ENCODE data around the gene HSF2BP. TPM values are rescaled to one million over a fixed set of nuclear protein-coding genes. Genes with fewer than 3 reads are reported as not detected.
"Not testable (repeated sequence)": the region's sequence is repeated elsewhere in the genome, so short reads cannot be mapped to it uniquely, and the experiment has no call there.

HSF2BP gene
- total RNA-seq, 2 donors from 2014 or later = 0.20 to 0.37 TPM

DNA sequence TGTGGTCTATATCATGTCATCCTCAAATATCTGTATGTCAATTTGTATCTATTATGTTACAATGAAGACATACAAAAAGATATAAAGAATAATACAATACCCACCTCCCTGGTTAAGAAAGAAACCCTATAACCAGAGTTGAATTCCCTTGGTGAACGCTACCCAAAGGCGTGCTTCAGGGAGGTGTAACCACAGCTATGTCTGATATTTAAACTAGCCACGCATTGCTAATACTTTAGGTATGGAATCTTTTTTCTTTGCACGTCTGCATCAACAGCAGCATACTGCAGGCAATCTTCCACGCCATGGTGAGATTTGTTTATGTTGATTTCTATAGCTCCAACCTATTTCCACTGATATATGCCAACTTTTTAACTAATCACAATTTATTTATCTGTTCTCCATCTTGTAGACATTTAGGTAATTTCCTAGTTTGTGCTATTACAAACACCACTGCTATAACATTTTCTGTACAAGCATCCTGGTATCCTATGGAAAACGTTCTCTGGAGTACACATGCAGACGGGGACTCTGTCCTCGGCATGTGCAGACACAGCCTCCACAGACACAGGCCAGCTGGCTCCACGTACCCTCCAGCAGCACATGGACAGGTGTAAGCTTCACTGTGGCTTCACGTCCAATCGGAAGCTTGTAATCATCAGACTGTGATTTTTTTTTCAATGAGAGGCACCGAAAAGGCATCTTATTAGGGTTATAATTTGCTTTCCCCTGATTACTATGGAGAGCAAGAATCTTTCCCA lies 58.5 kb downstream of the HSF2BP start:
- Mint-ChIP-seq H3K27me3 (peaks cover 5% of the 10 kb centered on the region), H3K4me3 (no peak overlapping the region), H3K36me3 (ENCODE audit: low read depth) (no peaks in the 10 kb centered on the region), H3K27ac (no peak overlapping the region), H3K4me1 (no peaks in the 10 kb centered on the region)
- DNase-seq = no peak
- no peaks in the 10 kb centered on the region for H3K9me3 ChIP-seq (ENCODE audit: control insufficient read depth, low read length, poor library complexity, severe bottlenecking)
- ATAC-seq = no peak

DNA sequence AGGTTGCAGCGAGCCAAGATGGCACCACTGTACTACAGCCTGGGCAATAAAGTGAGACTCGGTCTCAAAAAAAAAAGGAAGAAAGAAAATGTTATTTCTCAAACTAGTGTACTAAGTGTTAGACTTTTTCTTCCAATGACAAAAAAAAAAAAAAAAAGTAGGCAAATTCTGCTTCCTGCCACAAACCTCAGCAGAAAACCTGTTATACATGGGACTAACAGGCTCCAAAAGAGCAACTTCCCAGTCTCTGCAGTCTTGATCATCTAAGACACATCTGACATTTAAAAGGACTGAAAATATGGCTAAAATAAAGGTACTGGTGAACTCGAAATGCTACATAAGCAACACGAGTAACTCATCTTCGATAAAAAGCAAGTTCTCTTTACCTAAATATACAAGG lies 59.6 kb downstream of the HSF2BP start:
- Mint-ChIP-seq H3K27me3 (peaks cover 5% of the 10 kb centered on the region), H3K27ac (no peak overlapping the region), H3K4me1 (no peaks in the 10 kb centered on the region), H3K4me3 (no peak overlapping the region), H3K36me3 (ENCODE audit: low read depth) (peaks cover 3% of the 10 kb centered on the region)
- no peaks in the 10 kb centered on the region for H3K9me3 ChIP-seq (ENCODE audit: control insufficient read depth, low read length, poor library complexity, severe bottlenecking)
- no peak for DNase-seq
- no peak for ATAC-seq

DNA sequence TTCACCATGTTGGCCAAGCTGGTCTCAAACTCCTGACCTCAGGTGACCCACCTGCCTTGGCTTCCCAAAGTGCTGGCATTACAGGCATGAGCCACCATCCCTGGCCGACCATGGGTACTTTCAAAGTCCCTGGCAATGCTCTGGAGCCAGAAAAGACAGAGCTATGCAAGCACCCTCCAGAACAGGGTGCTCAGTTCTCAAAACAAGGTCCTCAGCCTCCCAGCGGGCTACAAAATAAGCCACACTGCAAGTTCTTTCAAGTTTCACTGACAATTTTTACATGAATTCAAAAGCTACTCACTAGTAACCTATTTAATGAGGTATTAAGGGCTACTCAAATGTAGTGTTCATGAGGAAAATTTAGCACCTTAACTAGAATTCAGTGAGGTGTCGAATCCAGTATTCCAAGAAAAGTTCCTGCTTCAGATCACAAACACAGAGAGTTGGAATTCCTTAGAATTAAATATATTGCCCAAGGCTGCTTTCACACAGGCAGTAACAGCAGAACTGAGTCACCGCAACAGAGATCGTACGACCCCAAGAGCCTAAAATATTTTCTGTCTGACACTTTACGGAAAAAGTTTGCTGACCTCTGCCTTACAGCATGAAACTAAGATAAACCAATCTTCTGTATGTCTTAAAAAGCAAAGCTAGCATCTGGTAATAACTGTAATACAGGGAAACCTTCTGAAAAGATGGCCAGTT lies 60.7 kb downstream of the HSF2BP start:
- H3K9me3 ChIP-seq (ENCODE audit: control insufficient read depth, low read length, poor library complexity, severe bottlenecking) = no peaks in the 10 kb centered on the region
- Mint-ChIP-seq H3K4me1 (peaks cover 1% of the 10 kb centered on the region), H3K4me3 (no peak overlapping the region), H3K36me3 (ENCODE audit: low read depth) (peaks cover 5% of the 10 kb centered on the region), H3K27me3 (peaks cover 15% of the 10 kb centered on the region), H3K27ac (peak overlapping the region; percentile 45)
- no peak for ATAC-seq
- no peak for DNase-seq

- Mint-ChIP-seq H3K4me1 (peaks cover 3% of the 10 kb centered on the region), H3K36me3 (ENCODE audit: low read depth) (peaks cover 5% of the 10 kb centered on the region), H3K27ac (peak overlapping the region; percentile 45), H3K4me3 (no peak overlapping the region), H3K27me3 (peaks cover 24% of the 10 kb centered on the region)
- H3K9me3 ChIP-seq (ENCODE audit: control insufficient read depth, low read length, poor library complexity, severe bottlenecking) = no peaks in the 10 kb centered on the region
- ATAC-seq (no peak), DNase-seq (no peak)
These were observed 61.6 kb downstream of the HSF2BP start for GRCh38 chr21:43597540-43598250.

DNA sequence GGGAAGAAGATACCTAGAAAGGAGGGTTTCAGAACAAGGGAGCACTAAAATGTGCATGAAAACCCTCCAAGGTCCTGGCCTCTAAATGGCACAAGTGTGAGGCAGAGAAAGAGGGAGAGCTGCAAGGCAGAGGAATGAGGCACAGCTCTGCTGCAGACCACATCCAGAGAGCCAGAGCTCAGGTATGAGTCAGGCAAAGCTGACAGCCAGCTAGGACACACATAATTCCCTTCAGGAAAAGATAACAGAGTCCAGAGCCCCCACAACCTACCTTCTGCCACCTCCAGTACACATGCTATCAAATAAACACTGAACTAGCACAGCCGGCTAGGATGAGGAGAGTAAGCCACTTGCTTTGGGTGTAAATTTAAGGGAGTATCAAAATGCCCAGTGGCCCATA lies 62.2 kb downstream of the HSF2BP start:
- H3K36me3 Mint-ChIP-seq (ENCODE audit: low read depth) = peaks cover 5% of the 10 kb centered on the region
- ATAC-seq (no peak), DNase-seq (no peak)
- peaks cover 28% of the 10 kb centered on the region for H3K27me3 Mint-ChIP-seq
- H3K4me1 Mint-ChIP-seq = peaks cover 3% of the 10 kb centered on the region
- H3K4me3 Mint-ChIP-seq = no peak overlapping the region
- H3K27ac Mint-ChIP-seq = no peak overlapping the region
- H3K9me3 ChIP-seq (ENCODE audit: control insufficient read depth, low read length, poor library complexity, severe bottlenecking) = no peaks in the 10 kb centered on the region

GRCh38 chr21:43596616-43597015 lies 62.7 kb downstream of the HSF2BP start:
- DNase-seq (no peak), ATAC-seq (no peak)
- H3K4me1 Mint-ChIP-seq = peaks cover 3% of the 10 kb centered on the region
- H3K27ac Mint-ChIP-seq = no peak overlapping the region
- H3K27me3 Mint-ChIP-seq = peaks cover 28% of the 10 kb centered on the region
- H3K9me3 ChIP-seq (ENCODE audit: control insufficient read depth, low read length, poor library complexity, severe bottlenecking) = no peaks in the 10 kb centered on the region
- H3K4me3 Mint-ChIP-seq = no peak overlapping the region
- peaks cover 5% of the 10 kb centered on the region for H3K36me3 Mint-ChIP-seq (ENCODE audit: low read depth)

- not testable (repeated sequence) for H3K27ac Mint-ChIP-seq; H3K4me3 Mint-ChIP-seq; H3K9me3 ChIP-seq (ENCODE audit: control insufficient read depth, low read length, poor library complexity, severe bottlenecking); H3K4me1 Mint-ChIP-seq; H3K36me3 Mint-ChIP-seq (ENCODE audit: low read depth); DNase-seq; ATAC-seq
- peaks cover 29% of the 10 kb centered on the region for H3K27me3 Mint-ChIP-seq
These were observed 63.5 kb downstream of the HSF2BP start for GRCh38 chr21:43595769-43596168.

DNA sequence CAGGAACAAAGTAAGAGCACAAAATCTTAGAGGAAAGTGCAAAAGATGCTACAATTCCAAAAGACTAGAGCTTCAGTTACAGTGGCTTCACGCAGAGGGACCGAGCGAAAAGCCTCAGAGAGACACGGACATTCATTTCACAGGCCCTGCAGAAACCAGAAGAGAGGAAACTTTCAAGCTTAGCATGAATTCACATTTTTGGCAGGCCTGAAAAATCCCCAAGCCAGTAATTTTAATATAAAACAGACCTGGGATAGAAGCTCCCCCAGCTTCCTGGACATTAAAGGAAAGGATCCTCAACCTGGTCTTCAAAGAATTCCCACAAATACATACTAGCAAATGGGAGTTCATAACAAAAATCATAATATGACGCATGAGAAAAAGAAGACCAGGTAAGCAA lies 66.2 kb downstream of the HSF2BP start:
- no peaks in the 10 kb centered on the region for H3K9me3 ChIP-seq (ENCODE audit: control insufficient read depth, low read length, poor library complexity, severe bottlenecking)
- peaks cover 7% of the 10 kb centered on the region for H3K36me3 Mint-ChIP-seq (ENCODE audit: low read depth)
- no peak overlapping the region for H3K4me3 Mint-ChIP-seq
- peaks cover 3% of the 10 kb centered on the region for H3K4me1 Mint-ChIP-seq
- H3K27me3 Mint-ChIP-seq = peaks cover 38% of the 10 kb centered on the region
- DNase-seq (no peak), ATAC-seq (no peak)
- H3K27ac Mint-ChIP-seq = no peak overlapping the region

GRCh38 chr21:43591571-43591970 lies 67.7 kb downstream of the HSF2BP start:
- peaks cover 7% of the 10 kb centered on the region for H3K36me3 Mint-ChIP-seq (ENCODE audit: low read depth)
- H3K27ac Mint-ChIP-seq = no peak overlapping the region
- H3K4me1 Mint-ChIP-seq = peaks cover 3% of the 10 kb centered on the region
- H3K4me3 Mint-ChIP-seq = no peak overlapping the region
- no peaks in the 10 kb centered on the region for H3K9me3 ChIP-seq (ENCODE audit: control insufficient read depth, low read length, poor library complexity, severe bottlenecking)
- ATAC-seq (no peak), DNase-seq (no peak)
- peaks cover 38% of the 10 kb centered on the region for H3K27me3 Mint-ChIP-seq

- DNase-seq (no peak), ATAC-seq (no peak)
- Mint-ChIP-seq H3K4me1 (peaks cover 3% of the 10 kb centered on the region), H3K27me3 (peaks cover 40% of the 10 kb centered on the region), H3K27ac (no peak overlapping the region), H3K4me3 (no peak overlapping the region), H3K36me3 (ENCODE audit: low read depth) (peaks cover 6% of the 10 kb centered on the region)
- no peaks in the 10 kb centered on the region for H3K9me3 ChIP-seq (ENCODE audit: control insufficient read depth, low read length, poor library complexity, severe bottlenecking)
These were observed 69.1 kb downstream of the HSF2BP start for GRCh38 chr21:43590194-43590593.

GRCh38 chr21:43588957-43589356 lies 70.3 kb downstream of the HSF2BP start:
- Mint-ChIP-seq H3K27ac (no peak overlapping the region), H3K27me3 (peaks cover 33% of the 10 kb centered on the region), H3K4me1 (peaks cover 3% of the 10 kb centered on the region), H3K4me3 (no peak overlapping the region), H3K36me3 (ENCODE audit: low read depth) (peaks cover 2% of the 10 kb centered on the region)
- ATAC-seq = no peak
- no peaks in the 10 kb centered on the region for H3K9me3 ChIP-seq (ENCODE audit: control insufficient read depth, low read length, poor library complexity, severe bottlenecking)
- no peak for DNase-seq

DNA sequence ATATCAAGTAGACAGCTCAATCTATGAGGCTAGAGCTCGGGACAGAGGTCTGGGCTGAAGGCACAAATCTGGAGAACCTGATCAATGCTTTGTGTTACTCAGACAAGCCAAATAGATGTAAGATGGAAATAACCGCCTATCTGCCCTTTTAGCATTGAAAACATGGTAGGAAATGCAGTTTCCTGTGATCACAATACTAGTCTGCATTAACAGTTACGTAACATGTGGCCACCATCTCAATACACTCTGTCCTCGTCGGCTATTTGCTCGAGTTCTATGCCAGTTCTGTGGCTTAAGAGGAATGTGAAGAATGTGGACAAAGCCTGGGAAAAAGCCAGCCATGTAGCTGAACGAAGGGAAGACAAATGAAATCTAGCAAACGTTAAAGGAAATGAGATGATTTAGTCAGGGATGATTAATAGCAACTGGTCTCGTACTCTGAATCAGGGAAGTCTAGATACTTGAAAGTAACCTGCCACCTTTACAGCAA lies 73.3 kb downstream of the HSF2BP start:
- no peak for DNase-seq
- Mint-ChIP-seq H3K4me3 (no peak overlapping the region), H3K27me3 (peaks cover 17% of the 10 kb centered on the region), H3K36me3 (ENCODE audit: low read depth) (peaks cover 5% of the 10 kb centered on the region), H3K4me1 (no peaks in the 10 kb centered on the region), H3K27ac (no peak overlapping the region)
- ATAC-seq = no peak
- H3K9me3 ChIP-seq (ENCODE audit: control insufficient read depth, low read length, poor library complexity, severe bottlenecking) = no peaks in the 10 kb centered on the region

DNA sequence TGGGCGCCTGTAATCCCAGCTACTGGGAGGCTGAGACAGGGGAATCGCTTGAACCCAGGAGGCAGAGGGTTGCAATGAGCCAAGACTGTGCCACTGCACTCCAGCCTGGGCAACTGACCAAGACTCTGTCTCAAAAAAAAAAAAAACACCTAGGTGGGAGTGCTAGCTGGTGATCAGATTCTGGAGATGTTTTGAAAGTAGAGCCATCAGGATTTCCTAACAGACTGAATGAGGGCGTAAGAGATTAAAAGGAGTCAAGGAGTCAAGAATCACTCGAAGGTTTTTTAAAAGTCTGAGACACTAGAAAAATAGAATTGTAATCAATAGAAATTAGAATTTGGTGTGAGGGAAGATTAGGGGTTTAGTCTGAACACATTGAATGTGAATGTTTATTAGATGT lies 73.8 kb downstream of the HSF2BP start:
- H3K36me3 Mint-ChIP-seq (ENCODE audit: low read depth) = peaks cover 4% of the 10 kb centered on the region
- no peaks in the 10 kb centered on the region for H3K9me3 ChIP-seq (ENCODE audit: control insufficient read depth, low read length, poor library complexity, severe bottlenecking)
- peaks cover 18% of the 10 kb centered on the region for H3K27me3 Mint-ChIP-seq
- DNase-seq (no peak), ATAC-seq (no peak)
- no peak overlapping the region for H3K4me3 Mint-ChIP-seq
- no peaks in the 10 kb centered on the region for H3K4me1 Mint-ChIP-seq
- no peak overlapping the region for H3K27ac Mint-ChIP-seq
